Inflammatory macrophage treated with lipopolysaccharide for 4 hours (primary cell): ENCODE data around the gene GARIN5A.

Source experiments
- DNase-seq: peaks from one replicate; pipeline ENCODE4 v3.0.0-alpha.2; 2020

The GARIN5A gene

DNA sequence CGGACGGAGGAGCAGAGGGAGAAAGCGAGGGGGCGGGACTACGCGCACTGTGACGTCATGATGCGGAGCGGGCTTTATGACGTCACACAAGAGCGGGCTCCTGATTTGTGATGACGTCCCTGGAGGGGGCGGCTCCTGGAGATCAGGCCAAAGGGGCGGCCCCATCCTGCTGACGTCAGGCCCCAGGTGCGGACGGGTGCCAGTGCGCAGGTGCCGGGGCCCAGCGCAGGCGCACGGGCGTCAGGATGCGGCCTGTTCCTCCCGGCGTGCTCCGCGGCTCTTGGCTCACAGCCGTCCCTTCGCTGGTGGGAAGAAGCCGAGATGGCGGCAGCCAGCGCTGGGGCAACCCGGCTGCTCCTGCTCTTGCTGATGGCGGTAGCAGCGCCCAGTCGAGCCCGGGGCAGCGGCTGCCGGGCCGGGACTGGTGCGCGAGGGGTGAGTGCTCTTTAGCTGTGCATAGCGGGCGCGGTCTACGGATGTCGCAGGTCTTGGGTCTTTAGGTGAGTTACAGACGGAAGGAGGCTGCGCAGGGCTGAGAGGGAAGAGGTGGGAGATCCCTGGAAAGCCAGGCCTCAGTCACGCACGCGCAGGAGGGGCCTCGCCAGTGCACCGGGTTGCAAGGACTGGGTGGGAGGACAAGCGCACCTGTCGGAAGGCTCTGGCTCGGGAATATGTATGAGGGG is at the start of gene GARIN5A, which contains the start of gene EMC10:
TSS of gene GARIN5A (minus strand) at position 625 of the 683 bp plus-strand sequence. CDS start at position 165, 460 bp downstream.
TSS of gene EMC10 (plus strand) at position 284 of the 683 bp plus-strand sequence. CDS start at position 322, 38 bp downstream.
- peak; percentile 93 for DNase-seq

DNA sequence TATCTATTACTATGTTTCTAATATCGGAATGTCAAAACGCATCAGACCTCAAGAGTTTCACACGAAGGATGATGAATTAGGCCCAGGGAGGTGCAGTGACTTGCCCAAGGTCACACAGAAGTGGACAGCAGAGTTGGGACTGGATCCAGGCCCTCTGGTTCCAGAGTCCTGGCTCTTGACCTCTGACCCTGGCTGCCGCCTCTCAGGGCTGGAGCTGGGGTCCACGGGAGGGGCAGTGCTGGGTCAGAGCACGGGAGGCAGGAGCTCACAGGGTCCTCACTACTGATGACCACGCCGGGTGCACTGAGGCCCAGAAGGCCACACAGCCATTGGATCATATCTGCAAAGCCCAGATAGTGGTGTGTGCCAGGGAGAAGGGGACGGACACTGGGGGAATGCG is 46.2 kb upstream of the GARIN5A start:
- no peak for DNase-seq

DNA sequence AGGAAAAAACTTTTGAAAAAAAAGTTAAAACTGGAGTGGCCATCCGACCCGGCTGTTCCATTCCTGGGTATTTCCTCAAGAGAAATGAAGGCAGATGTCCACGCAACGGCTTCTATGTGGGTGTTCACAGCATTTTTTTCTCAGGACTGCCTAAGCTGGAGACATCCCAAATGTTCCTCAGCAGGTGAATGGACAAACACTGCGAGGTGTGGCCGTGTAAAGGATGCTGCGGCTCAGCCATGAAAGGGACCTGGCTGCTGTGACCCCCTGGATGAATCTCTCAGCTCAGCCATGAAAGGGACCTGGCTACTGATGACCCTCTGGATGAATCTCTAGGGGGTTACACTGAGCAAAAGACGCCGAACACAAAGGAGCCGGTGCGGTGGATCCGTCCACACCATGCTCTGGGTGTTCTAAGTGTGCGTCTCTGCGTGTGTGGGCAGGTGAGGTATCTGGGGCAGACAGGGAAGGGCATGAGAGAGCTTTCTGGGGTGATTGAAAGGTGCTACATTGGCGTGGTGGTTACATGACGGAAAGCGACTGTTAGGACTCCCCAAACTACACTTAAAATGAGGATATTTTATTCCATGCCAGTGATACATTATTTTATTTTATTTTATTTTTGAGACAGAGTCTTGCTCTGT is 44.3 kb upstream of the GARIN5A start:
- DNase-seq, result no peak

DNA sequence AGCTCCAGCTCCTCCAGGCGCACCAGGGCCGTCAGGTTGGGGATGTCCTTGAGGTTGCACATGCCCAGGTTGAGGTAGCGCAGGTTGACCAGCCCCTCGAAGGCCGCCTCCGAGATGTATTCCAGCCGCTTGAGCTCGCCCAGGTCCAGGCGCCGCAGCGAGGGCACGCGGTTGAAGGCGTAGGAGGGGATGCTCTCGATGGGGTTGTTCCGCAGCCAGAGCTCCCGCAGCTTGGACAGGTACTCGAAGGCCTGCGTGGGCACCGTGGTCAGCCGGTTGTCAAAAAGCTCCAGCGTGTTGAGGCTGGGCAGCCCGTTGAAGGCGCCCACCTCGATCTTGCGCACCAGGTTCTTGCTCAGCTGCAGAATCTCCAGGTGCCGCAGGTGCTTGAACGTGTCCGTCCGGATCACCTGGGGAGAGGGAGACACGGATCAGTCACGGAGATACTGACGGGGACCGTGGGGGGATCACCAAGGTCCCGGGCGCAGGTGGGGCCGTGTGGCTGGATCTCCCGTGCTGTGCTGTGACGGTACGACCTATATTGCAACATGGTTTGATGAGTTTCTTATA is 42.4 kb upstream of the GARIN5A start:
- no peak for DNase-seq

DNA sequence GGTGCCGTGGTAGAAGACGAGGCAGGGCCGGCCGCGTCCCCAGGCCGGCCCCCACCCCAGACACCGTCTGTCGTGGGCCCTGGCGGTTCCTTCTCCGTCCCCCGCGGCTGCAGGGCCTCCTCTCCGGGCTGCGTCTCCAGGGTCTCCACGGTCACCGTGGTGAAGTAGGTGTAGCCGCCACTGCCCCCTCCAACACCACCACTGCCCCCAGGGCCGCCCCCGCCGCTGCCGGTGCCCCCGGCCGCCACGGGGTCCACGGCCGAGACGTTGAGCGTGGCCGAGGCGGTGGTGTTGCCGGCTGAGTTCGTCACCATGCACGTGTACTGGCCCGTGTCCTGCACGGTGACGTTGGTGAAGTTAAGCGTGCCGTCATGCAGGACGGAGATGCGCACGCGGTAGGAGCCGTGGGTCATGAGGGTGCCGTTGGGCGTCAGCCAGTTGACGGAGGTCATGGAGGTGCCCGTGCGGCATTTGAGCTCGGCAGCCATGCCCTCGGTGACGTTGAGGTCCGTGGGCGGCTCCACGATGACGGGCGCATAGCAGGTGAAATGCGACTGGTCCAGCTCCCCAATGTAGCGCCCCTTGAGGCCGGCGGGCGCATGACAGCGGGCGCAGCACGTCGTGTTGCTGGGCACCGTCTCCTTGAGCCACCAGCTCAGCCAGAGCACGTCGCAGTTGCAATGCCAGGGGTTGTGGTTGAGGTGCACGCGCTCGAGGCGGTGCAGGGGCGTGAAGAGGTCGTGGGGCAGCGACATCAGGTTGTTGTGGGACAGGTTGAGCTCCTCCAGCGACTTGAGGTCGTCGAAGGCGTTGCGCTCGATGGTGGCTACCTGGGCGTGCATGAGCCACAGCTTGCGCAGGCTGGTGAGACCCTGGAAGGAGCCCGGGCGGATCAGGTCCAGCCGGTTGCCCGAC is 41.7 kb upstream of the GARIN5A start:
- DNase-seq, result no peak

DNA sequence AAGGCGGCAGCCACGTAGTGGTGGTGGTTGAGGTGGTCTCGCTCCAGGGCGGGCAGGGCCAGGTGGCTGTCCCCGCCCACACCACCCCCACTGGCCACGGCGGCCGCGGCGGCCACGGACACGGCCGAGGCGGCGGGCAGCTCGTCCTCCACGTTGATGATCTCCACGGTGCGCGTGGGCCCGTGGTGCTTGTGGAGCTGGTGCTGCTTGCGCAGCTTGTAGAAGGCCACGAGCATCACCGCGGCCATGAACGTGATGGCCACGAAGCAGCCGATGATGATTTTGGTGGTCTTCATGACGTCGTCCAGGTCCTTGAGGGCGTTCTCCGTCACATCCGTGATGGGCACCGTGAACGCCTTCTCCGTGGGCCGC is 41.0 kb upstream of the GARIN5A start:
- no peak for DNase-seq

DNA sequence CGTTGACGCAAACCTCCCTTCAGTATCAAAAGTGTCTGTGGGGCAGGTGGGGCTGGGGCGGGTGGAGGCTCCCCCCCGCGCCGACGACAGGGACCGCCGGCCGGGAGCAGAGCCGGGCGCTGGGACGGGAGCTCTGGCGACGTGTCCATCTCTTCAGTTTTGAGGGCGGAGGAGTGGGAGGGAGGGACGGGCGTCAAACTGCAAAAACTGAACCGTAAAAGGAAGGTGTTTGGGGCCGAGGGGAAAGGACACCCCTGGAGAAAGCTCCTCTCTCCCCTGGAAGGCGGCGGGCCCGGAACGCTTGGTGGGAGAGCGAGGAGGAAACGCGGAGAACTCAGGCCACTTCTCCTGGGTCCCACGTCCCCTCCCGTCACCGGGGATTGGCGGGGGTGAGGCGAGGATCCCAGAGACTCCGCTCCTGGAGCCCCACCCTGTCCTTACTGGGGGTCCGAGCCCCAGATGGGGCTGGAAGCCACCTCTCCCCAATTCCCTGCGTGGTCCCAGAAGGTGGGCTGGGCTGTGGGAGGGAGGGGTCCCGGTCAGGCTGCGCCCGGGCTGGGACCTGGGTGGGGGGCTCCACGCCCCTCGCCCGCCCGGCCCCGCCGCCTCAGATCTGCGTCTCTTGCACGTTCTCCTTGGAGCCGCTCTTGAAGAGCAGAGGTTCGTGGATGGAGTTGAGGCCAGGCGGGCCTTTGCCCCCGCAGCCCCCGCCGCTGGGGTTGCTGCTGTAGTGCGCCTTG is 40.5 kb upstream of the GARIN5A start:
- DNase-seq, result no peak

DNA sequence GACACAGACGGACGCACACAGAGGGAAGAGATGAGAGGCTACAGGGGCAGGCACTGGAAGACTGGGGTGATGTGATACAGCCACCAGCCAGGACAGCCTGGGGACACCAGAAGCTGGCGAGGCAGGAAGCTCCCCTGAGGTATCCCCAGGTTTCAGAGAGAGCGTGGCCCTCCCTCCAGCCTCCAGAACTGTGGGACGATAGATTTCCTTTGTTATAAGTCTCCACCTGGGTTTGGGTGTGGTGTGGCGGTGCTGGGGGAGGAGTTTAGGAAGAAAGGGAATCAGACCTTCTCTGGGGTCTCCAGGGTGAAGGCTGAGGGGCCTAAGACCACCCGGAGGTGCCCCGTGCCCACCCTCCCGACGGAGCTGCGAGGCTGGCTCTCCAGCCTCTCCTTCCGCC is 39.8 kb upstream of the GARIN5A start:
- DNase-seq, result no peak

DNA sequence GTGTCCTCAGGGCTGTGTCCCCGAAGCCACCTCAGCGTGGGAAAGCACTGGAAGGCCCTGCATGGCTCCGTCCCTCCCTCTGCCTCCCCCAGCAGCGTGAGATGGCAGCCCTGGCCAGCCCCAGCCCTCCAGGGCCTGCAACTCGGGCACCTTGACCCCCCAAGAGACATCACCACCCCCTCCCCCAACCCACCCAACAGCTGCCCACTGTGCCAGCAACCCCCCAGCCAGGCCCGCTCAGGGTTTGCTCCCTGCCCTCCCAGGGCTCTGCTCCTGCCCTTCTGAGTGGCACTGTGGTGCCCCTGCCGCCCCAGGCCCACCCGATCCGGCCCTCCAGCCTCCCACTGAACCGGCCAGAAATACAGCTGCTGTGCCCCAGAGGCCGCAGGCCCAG is 38.5 kb upstream of the GARIN5A start:
- DNase-seq, result no peak

DNA sequence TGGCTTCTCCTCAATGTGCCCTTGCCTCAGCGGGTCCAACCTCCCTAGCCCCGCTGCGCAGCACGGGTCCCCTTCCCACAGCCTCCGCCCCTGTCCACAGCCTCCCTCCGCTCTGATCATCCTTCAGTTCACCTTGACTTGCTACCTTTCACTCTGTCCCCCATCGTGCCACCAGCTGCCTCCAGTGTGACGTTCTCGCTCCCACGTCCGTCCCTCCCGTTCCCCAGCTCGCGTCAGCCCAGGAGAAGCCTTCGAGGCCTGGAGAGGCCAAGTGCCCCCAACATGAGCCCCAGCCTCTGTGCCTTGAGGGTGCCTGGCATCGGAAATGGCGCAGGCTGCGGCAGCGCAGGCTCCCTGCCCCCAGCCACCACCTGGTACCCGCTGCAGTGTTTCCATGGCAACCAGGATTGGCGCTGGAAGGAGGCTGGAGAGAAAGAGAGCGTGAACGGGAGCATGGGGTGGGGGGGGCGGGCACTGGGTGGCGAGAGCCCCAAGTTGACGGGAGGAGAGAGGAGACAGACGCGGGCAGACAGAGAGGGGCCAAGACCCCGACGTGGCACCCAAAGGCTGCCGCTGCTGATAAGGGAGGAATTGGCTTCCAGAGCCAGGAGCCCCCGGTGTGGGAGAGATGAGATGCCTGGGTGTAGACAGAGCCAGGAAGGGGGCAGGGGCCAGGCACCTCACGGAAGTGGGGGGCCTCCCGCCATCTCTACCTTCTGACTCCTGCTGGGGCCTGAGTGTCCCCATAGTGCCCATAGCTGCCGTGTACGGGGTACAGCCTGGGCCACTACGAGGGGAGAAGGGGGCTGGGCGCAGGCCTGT is 37.9 kb upstream of the GARIN5A start:
- DNase-seq, result no peak

DNA sequence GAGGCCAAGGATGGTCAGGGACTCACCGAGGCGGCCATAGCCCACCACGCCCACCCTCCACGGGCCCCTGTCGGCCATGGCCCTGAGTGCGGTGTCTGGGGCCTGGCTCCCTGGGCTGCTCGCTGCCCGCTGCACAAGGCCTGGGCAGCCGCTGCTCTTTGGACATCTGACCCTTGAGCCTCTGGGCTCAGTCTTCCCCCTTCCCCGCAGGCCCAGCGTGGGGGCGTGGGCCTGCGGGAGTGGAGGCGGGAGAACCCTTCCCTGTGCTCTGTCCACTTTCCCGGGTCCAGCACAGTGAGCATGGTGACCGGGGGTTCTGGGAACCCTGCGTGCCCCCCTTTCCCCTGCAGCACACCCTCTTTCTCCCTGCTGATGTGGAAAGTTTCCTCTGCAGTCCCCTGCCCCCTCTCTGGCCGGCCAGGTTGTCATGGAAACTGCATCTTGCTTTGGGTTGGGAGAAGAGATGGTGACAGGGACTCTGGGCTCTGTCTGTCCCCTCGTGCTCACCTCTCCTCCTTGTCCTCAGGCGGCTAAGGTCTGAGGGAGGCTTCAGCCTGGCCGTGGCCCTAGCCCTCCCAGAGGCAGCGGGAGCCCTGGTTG is 37.2 kb upstream of the GARIN5A start, which contains the start of gene ASPDH:
TSS of gene ASPDH (minus strand) at position 168 of the 600 bp plus-strand sequence. CDS start at position 78, 90 bp downstream.
- no peak for DNase-seq

DNA sequence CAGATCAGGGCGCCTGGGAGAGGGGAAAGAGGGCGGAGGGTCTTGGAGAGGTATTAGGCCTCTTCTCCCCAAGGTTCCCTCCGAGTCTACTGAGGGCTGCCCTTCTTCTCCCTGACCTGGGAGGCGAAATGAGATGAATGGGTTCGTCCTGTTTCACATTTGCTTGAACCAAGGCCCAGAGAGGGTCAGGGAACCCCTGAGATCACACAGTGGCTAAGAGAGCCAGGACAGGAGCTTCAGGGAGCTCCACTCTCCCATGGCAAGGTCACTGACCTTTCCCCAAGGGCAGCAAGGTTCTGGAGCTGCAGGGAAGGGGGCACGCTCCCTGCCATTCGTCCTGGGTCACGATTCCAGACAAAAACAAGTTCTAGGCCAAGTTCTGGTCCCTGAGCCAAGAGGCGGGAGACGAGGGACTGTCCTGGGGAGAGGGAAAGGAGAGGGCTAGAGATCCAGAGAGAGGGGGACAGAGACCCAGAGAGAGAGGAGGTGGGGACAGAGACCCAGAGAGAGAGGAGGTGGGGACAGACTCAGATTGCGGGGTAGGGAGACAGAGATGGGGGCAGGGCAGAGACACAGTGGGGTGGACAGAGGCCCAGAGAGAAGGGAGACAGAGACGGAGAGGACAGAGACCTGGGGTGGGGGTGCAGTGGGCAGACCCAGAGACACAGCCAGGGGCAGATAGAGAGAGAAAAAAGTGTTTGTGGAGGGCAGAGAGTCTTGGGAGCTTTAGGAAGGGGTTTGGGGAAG is 36.5 kb upstream of the GARIN5A start:
- DNase-seq, result no peak

DNA sequence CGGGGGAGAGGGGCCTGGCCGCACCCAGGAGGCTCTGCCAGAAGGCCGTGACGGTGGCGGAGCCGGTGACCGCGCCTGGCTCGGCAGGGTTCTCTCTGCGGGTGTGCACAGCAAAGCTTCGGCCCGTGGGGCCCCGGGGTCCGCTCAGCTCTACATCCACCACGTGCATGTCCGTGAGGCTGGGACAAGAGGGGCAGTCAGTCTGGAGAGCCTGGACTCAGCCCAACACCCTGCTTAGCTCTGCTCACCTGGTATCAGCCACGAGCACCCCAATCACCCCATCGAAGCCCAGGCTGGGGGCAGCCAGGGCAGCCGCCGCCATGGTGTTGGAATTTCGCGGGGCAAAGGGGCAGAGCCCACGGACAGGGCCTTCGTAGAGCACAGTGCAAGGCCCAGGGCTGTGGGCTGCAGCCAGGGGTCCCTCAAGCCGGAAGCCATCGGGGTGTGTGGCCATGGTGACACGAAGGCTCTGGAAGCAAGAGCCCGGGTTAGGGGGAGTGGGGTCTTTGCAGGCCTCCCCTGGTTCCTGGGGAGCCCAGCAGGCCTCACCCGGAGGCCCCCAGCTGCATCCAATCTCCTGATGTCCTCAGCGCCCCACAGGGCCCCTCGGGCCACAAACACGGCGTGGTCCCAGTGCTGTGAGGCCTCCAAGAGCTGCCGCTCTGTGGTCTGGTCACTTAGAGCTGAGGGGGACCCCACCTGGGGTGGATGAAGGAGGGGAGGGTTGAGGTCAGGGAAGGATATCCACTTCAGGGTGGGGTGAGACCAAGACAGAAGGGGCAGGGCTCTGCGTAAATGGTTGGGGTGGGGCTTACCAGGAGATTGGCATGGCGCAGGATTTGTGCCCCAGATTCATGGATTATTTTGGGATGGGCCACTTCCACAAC is 35.7 kb upstream of the GARIN5A start:
- no peak for DNase-seq

DNA sequence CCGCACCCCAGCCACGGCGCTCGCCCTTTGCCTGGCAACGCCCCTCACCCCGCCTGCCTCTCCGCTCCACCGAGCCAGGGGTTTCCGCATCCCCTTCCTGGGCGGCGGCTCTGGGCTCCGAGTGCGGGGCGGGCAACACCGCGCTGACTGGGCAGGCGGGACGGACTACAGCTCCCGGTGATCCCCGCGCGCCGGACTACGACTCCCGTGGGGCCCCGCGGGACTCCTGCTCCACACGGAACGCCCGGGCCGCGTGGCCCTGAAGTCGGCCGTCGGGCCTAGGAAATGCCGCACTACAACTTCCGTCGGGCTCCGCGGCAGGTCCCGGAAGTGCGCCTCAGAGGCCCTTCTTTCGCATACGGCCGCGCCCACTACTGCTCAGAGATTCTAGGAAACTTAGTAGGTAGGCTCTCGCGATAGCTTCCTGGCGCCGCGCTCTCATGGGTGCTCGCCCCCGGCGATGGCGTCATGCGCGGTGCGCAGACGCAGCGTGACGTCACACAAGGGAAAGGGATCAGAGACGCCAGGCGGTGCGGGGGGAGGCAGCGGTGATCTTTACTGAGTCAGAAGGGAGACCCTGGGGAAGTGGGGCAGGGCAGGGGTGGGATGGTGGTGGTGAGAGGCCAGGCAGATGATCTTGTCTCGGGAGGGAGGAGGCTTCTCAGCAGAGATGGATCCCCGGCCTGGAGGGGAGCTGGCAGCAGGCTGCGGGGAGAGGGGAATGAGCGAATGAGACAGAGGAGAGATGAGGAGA is 34.6 kb upstream of the GARIN5A start, which contains the start of gene JOSD2:
TSS of gene JOSD2 (minus strand) at position 123 of the 754 bp plus-strand sequence. CDS start 760 bp downstream, outside the sequence.
- peak; percentile 100 for DNase-seq

DNA sequence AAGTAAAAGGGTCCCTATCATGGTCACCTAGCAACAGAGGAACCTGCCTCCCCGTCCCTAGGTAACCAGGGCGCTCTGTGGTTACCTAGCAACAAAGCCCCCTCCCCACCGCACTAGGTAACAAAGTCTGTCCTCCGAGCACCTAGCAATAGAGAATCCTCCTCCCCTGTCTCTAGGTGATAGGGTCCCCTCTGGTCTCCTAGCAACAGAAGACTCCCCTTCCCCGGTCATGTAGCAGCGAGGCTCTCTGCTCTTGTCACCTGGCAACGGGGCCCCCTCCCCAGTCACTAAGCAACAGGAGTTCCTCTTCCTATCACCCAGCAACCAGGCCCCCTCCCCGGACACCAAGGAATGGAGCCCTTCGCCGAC is 34.0 kb upstream of the GARIN5A start:
- DNase-seq, result no peak

DNA sequence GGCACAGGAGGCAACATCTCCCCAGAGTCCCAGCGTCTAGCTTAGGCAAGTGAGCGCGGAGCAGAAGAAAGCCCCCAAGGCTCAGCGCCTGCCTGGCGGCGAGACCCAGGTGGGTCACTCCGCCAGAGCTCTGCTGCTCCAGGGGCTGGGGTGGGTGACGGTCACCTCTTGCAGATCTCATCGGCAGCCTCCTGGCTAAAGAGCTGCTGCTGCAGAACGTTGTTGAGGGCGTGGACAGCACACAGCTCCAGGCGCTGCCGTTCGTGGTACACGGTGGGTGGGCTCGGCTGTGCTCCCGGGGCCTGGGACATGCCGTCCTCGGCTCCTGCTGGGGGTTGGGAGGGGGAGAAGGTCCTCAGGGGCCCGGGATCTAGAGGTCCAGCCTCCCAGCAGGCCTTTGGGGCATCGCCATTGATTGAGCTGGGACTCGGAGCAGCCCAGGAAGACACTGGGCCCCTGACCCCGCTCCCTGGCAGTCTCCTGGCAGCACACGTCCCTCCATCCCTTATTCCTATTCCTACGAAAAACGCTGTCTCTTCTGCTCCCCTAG is 33.5 kb upstream of the GARIN5A start:
- DNase-seq, result no peak

DNA sequence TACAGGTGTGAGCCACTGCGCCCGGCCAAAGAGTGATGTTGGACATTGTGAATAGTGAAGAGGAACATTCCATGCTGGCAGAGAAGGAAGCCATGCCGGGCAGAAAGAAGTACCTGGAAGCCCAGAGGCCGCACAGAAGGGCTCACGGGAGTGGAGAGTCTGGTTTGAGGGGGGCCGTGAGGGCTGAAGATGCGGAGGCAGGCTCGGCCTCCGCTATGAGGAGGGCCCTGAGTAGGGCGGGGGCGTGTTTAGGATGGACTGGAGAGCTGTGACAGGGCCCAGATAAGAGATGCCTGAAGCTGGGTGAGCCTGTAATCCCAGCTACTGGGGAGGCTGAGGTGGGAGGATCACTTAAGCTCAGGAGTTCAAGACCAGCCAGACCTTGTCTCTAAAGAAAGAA is 32.7 kb upstream of the GARIN5A start:
- no peak for DNase-seq

DNA sequence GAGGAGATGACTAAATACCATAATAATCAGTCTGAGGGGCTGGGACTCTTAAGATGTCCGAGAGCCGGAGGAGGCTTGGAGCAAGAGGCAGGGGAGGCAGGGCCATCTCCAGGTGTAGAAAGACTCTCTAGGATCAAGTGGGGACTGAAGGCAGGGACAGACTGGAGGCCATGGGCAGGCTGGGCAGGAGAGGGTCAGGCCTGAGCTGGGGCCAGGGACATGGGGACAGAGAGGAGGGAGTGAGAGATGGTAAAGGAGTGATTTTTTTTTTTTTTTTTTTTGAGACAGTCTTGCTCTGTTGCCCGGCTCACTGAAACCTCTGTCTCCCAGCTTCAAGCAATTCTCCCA is 32.2 kb upstream of the GARIN5A start:
- no peak for DNase-seq
